Neural cell (in vitro differentiated cells): ENCODE measurements around the gene PINLYP. TPM values are rescaled to one million over a fixed set of nuclear protein-coding genes. Genes with fewer than 3 reads are reported as not detected.

ENCODE experiments used
- H2AFZ ChIP-seq: fragments of 200-600, 300-800 bp; sonication (generic), shearing (Covaris generic); 2 replicates; pipeline ENCODE4 v1.6.0; 2014; ENCODE audit warnings: low read depth, mild to moderate bottlenecking, antibody characterized with exemption, low read length, moderate library complexity
- H3F3A ChIP-seq: fragments of 200-600 bp; shearing (Covaris generic); 2 replicates; pipeline ENCODE4 v1.6.1; 2016; ENCODE audit warnings: mild to moderate bottlenecking, moderate library complexity, mixed read lengths, antibody characterized with exemption, low read length; ENCODE audit not compliant: insufficient read depth, poor library complexity, severe bottlenecking
- H3K27ac ChIP-seq: fragments of 200-600, 300-800 bp; sonication (generic), shearing (Covaris generic); 2 replicates; pipeline ENCODE4 v1.5.1; 2014; ENCODE audit warnings: mild to moderate bottlenecking, low read length, moderate library complexity
- H3K27me3 ChIP-seq: fragments of 300-800, 200-600 bp; sonication (generic), shearing (Covaris generic); 2 replicates; pipeline ENCODE4 v1.6.0; 2014; ENCODE audit warnings: mild to moderate bottlenecking, low read depth, low read length, moderate library complexity; ENCODE audit not compliant: insufficient read depth
- H3K36me3 ChIP-seq: fragments of 300-800, 200-600 bp; sonication (generic), shearing (Covaris generic); 2 replicates; pipeline ENCODE4 v1.5.1; 2014; ENCODE audit warnings: mild to moderate bottlenecking, antibody characterized with exemption, low read length, moderate library complexity; ENCODE audit not compliant: insufficient read depth
- H3K4me2 ChIP-seq: fragments of 300-800, 200-600 bp; sonication (generic), shearing (Covaris generic); 2 replicates; pipeline ENCODE4 v1.6.0; 2014; ENCODE audit warnings: mild to moderate bottlenecking, low read length
- H3K4me3 ChIP-seq: fragments of 300-800, 200-600 bp; sonication (generic), shearing (Covaris generic); 2 replicates; pipeline ENCODE4 v1.5.1; 2014; ENCODE audit warnings: mild to moderate bottlenecking, low read length, moderate library complexity
- H3K79me2 ChIP-seq: fragments of 200-600 bp; shearing (Covaris generic); replicated peaks from 2 replicates; pipeline ENCODE4 v1.6.0; 2014; ENCODE audit warnings: mild to moderate bottlenecking, low read length, moderate library complexity; ENCODE audit not compliant: insufficient read depth
- H3K9ac ChIP-seq: fragments of 300-800, 200-600 bp; sonication (generic), shearing (Covaris generic); 2 replicates; pipeline ENCODE4 v1.6.1; 2016; ENCODE audit warnings: mild to moderate bottlenecking, low read length, mixed read lengths
- H3K9me2 ChIP-seq: fragments of 200-600 bp; shearing (Covaris generic); 2 replicates; pipeline ENCODE4 v1.6.1; 2016; ENCODE audit warnings: mild to moderate bottlenecking, low read length, mixed read lengths; ENCODE audit not compliant: insufficient read depth
- H3K9me3 ChIP-seq: fragments of 200-600, 300-800 bp; sonication (generic), shearing (Covaris generic); 2 replicates; pipeline ENCODE4 v1.6.1; 2016; ENCODE audit warnings: mild to moderate bottlenecking, mixed run types, low read length, moderate library complexity, mixed read lengths
- H4K20me1 ChIP-seq: fragments of 200-600 bp; shearing (Covaris generic); 2 replicates; pipeline ENCODE4 v1.6.1; 2016; ENCODE audit warnings: mild to moderate bottlenecking, mixed run types; ENCODE audit not compliant: insufficient read depth
- CTCF ChIP-seq: fragments of 450-650 bp; IDR thresholded peaks from 2 replicates; pipeline ENCODE4 v1.5.1; 2014; ENCODE audit warnings: antibody characterized with exemption, mild to moderate bottlenecking, moderate library complexity; ENCODE audit not compliant: poor library complexity, severe bottlenecking
- EP300 ChIP-seq: fragments of 450-650 bp; conservative IDR thresholded peaks from 2 replicates; pipeline ENCODE4 v1.6.1; 2014; ENCODE audit warnings: antibody characterized with exemption, mild to moderate bottlenecking, moderate library complexity; ENCODE audit not compliant: poor library complexity, severe bottlenecking
- EZH2 ChIP-seq: fragments of 200-600, 300-800 bp; shearing (Covaris generic), sonication (generic); IDR thresholded peaks from 2 replicates; pipeline ENCODE4 v1.6.1; 2014; ENCODE audit warnings: antibody characterized with exemption, low read length, borderline replicate concordance, mild to moderate bottlenecking; ENCODE audit not compliant: insufficient read depth, poor library complexity, severe bottlenecking
- MXI1 ChIP-seq: fragments of 450-650 bp; conservative IDR thresholded peaks from 2 replicates; pipeline ENCODE4 v1.6.1; 2014; ENCODE audit warnings: antibody characterized with exemption, mild to moderate bottlenecking; ENCODE audit not compliant: poor library complexity, severe bottlenecking
- POLR2AphosphoS5 ChIP-seq: IDR thresholded peaks from 2 replicates; pipeline ENCODE4 v1.6.1; 2012
- RAD21 ChIP-seq: fragments of 450-650 bp; conservative IDR thresholded peaks from 2 replicates; pipeline ENCODE4 v1.6.1; 2014; ENCODE audit warnings: antibody characterized with exemption, mild to moderate bottlenecking, moderate library complexity
- REST ChIP-seq: IDR thresholded peaks from 2 replicates; pipeline ENCODE4 v1.6.1; 2012; ENCODE audit warnings: borderline replicate concordance
- SMC3 ChIP-seq: fragments of 450-650 bp; conservative IDR thresholded peaks from 2 replicates; pipeline ENCODE4 v1.6.1; 2014; ENCODE audit warnings: antibody characterized with exemption, mild to moderate bottlenecking, moderate library complexity; ENCODE audit not compliant: poor library complexity
- TAF1 ChIP-seq: IDR thresholded peaks from 2 replicates; pipeline ENCODE4 v1.6.1; 2012; ENCODE audit warnings: low read depth
- polyA plus RNA-seq: library from polyadenylated mRNA; depleted of rRNA; stranded (reverse); fragments of >200 nt; gene quantifications from 2 replicates; pipeline ENCODE4 v1.2.3, GENCODE V29; 2014

The PINLYP gene
- polyA plus RNA-seq, 1 donor from 2014 or later, result 1.9 TPM

- Histone ChIP-seq H3K9me3 (no peaks in the 10 kb centered on the region), H3K4me3 (peak overlapping the region; percentile 99), H3K27ac (peak overlapping the region; percentile 89), H3K36me3 (no peaks in the 10 kb centered on the region), H3F3A (no peaks in the 10 kb centered on the region), H3K9ac (peak overlapping the region; percentile 96), H3K4me2 (peak overlapping the region; percentile 82), H4K20me1 (no peaks in the 10 kb centered on the region), H2AFZ (peak overlapping the region; percentile 96), H3K9me2 (no peaks in the 10 kb centered on the region), H3K27me3 (no peaks in the 10 kb centered on the region), H3K79me2 (peaks cover 15% of the 10 kb centered on the region)
- no peak for TF ChIP-seq SMC3
- TF ChIP-seq RAD21, result no peak
These were observed 1.0 kb upstream of the PINLYP start for GRCh38 chr19:43574424-43575155.

- no peaks in the 10 kb centered on the region for H3K9me3 ChIP-seq
These were observed 616 bp downstream of the PINLYP start for GRCh38 chr19:43575955-43576878.

More at GRCh38 chr19:43575955-43576878, 616 bp downstream of the PINLYP start:
- Histone ChIP-seq H3K27me3 (no peaks in the 10 kb centered on the region), H3K36me3 (no peaks in the 10 kb centered on the region), H3F3A (no peaks in the 10 kb centered on the region), H3K4me3 (peak overlapping the region; percentile 99), H4K20me1 (no peaks in the 10 kb centered on the region), H3K27ac (peak overlapping the region; percentile 94), H3K4me2 (no peak overlapping the region), H3K79me2 (peaks cover 15% of the 10 kb centered on the region), H3K9me2 (no peaks in the 10 kb centered on the region), H3K9ac (peak overlapping the region; percentile 66), H2AFZ (peak overlapping the region; percentile 52)
- TF ChIP-seq SMC3, result no peak
- no peak for TF ChIP-seq MXI1
- TF ChIP-seq EP300, result no peak
- TF ChIP-seq RAD21, result no peak
- no peak for TF ChIP-seq REST
- TF ChIP-seq EZH2, result no peak
- TF ChIP-seq TAF1, result no peak
- no peak for TF ChIP-seq POLR2AphosphoS5
- no peak for TF ChIP-seq CTCF
